Uterus (tissue), 4 donors: ENCODE results near the gene STARD10. TPM values are rescaled to one million over a fixed set of nuclear protein-coding genes. Genes with fewer than 3 reads are reported as not detected.
A peak's percentile ranks its signal among the peaks of the same experiment; 100 is the strongest.

Source experiments
- DNase-seq, 2 donors: peaks; one replicate each; pipeline ENCODE4 v3.0.0-alpha.2; 2019 to 2020
- H3K27ac ChIP-seq, 2 donors: fragments of 200-600 bp; sonication (generic); 1 replicate in 1 of 2; 2 replicates in 1 of 2; pipeline ENCODE4 v1.5.1; 2016 to 2018
- H3K27me3 ChIP-seq, 2 donors: fragments of 200-600 bp; sonication (generic); one replicate each; pipeline ENCODE4 v1.5.1; 2018 to 2019; ENCODE audit warnings: control low read depth in 1 of 2
- H3K36me3 ChIP-seq, 2 donors: fragments of 200-600 bp; sonication (generic); one replicate each; pipeline ENCODE4 v1.5.1; 2019; ENCODE audit warnings: control low read depth in 1 of 2
- H3K4me1 ChIP-seq, 2 donors: fragments of 200-600 bp; sonication (generic); one replicate each; pipeline ENCODE4 v1.5.1; 2018 to 2019; ENCODE audit warnings: control low read depth in 1 of 2
- H3K4me3 ChIP-seq, 2 donors: fragments of 200-600 bp; sonication (generic); 1 replicate in 1 of 2; 2 replicates in 1 of 2; pipeline ENCODE4 v1.5.1; 2018 to 2019; ENCODE audit warnings: mild to moderate bottlenecking in 1 of 2
- H3K9me3 ChIP-seq, 2 donors: fragments of 200-600 bp; sonication (generic); one replicate each; pipeline ENCODE4 v1.5.1; 2019; ENCODE audit warnings: control low read depth in 1 of 2
- CTCF ChIP-seq, 4 experiments: fragments of 200-600 bp in 2 of 4; fragments of 450-650 bp in 2 of 4; sonication (generic) in 2 of 4; IDR thresholded peaks; one replicate each; pipeline ENCODE4 v1.5.1; 2016 to 2019; ENCODE audit warnings: antibody characterized with exemption in 4 of 4, mild to moderate bottlenecking in 2 of 4, moderate library complexity in 1 of 4
- POLR2A ChIP-seq, 2 donors: fragments of 450-650 bp; IDR thresholded peaks; one replicate each; pipeline ENCODE4 v1.6.1; 2016; ENCODE audit warnings: antibody characterized with exemption in 2 of 2, mild to moderate bottlenecking in 1 of 2, moderate library complexity in 1 of 2
- intact Hi-C: fragments of 100-400 bp; cut with DNase I; formaldehyde crosslinking; loops from one replicate; pipeline ENCODE4 v1.15.1; 2023; ENCODE audit warnings: low total_unique reads
- total RNA-seq, 4 donors: library from RNA; depleted of rRNA in 3 of 4; stranded (reverse); fragments of >200 nt in 3 of 4; gene quantifications; one replicate each; pipeline versions ENCODE4 v1.1.0 to v1.2.4, GENCODE V29; 2014 to 2023
- donor health status: DM: yes; HTN: yes; CAD: no.

Gene STARD10
- total RNA-seq, 4 donors from 2014 or later = 19.1 to 85.3 (median 53.0) TPM

DNA sequence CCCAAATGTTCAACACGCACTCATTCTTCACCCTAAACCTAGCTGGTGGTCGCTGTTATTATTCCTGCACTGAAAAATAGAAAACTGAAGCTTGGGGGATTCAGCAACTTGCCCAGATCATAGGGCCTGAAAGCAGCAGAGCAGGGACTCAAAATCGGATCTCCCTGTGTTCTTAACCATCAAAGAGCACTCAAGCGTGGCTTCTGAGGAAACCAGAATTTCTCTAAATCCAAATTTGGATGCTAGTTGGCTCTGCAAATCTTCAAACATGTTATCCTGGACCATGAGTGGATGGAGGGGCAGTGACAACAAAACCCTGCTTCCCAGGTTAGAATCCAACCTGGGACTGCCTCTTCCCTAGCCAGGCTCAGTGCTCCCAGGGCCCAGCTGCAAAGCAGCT is 30.0 kb downstream of the STARD10 start:
- intact Hi-C loops = no loop called here
- H3K27ac ChIP-seq = no peak overlapping the region
- H3K4me1 ChIP-seq = peaks cover 0 to 8% of the 10 kb centered on the region in 2 donors
- no peak for DNase-seq
- H3K4me3 ChIP-seq = no peak overlapping the region
- no peaks in the 10 kb centered on the region for H3K9me3 ChIP-seq
- TF ChIP-seq CTCF (IDR thresholded peaks at IDR 0.05) (no peak), POLR2A (IDR thresholded peaks at IDR 0.05) (no peak)
- H3K36me3 ChIP-seq = no peaks in the 10 kb centered on the region
- no peaks in the 10 kb centered on the region for H3K27me3 ChIP-seq

DNA sequence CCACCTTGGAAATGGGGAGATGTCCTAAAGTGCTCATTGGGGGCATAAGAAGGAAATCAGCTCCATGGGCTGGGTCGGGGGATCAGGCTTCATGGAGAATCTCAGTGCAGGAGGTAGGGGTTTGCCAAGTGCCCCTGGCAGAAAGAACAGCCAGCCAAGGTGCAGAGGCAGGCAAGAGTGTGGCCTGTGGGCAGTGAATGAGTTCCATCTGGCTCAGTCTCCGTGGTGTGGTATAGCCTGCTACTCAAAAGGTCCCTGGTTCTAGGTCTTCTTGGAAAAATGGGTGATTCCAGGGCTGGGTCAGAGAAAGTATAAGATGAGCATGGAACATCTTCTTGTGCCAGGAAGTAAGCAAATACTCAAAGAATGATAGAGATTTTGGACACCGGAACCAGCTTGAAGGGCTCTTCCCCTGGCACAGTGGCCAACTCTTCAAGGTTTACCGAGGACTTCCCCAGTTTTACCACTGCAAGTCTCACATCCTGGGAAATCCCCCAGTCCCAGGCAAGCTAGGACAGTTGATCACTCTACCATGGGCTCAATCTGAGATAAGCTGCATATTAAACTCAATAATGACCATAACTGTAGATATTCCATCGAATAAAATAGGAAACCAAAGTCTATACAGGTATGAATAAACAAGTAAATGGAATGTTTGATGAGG is 31.1 kb downstream of the STARD10 start:
- Histone ChIP-seq H3K36me3 (no peaks in the 10 kb centered on the region), H3K9me3 (no peaks in the 10 kb centered on the region), H3K4me1 (peaks cover 0 to 10% of the 10 kb centered on the region in 2 donors), H3K27me3 (no peaks in the 10 kb centered on the region), H3K4me3 (no peak overlapping the region), H3K27ac (no peak overlapping the region)
- intact Hi-C loops = no loop called here
- TF ChIP-seq CTCF (IDR thresholded peaks at IDR 0.05) (no peak), POLR2A (IDR thresholded peaks at IDR 0.05) (no peak)
- no peak for DNase-seq

DNA sequence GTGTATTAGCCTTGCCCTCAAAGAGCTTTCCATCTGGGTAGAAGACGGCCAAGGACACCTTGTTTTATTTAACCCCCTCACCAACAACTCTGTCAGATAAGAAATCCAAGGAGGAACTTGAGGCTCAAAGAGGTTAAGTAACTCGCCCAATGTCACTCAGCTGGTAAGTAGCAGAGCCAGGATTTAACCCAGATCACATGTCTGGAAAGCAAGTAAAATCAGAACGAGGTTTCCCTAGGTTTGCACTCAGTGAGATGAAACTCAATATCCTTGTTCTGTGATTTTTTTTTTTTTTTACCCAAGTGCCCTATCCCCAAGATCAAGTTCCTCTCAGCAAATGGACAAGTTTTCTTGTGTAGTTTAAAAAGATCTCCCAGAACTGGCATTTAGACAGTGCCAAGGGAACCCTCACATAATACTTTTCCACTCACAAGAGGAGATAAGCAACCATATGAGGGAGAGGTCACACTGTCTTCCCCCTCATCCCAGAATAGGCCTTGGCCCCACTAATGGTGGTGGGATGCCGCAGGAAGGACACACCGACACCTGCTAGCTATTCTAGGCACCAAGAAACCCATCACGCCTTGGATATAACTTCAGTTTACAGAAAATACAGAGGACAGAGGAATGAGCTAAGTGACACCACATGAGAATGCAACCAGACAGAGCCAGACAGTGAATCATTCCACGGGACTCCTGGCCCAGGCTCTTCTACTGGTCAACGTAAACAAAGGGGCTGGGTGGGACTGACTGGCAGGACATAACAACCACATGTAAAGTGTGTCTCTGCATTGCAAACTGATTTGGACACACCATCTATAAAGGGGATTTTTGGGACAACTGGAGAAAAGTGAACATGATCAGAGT is 33.1 kb downstream of the STARD10 start:
- H3K27me3 ChIP-seq = no peaks in the 10 kb centered on the region
- DNase-seq = no peak
- intact Hi-C loops = no loop called here
- H3K4me3 ChIP-seq = no peak overlapping the region
- H3K4me1 ChIP-seq = peaks cover 0 to 10% of the 10 kb centered on the region in 2 donors
- no peaks in the 10 kb centered on the region for H3K36me3 ChIP-seq
- H3K9me3 ChIP-seq = no peaks in the 10 kb centered on the region
- no peak overlapping the region for H3K27ac ChIP-seq
- TF ChIP-seq POLR2A (IDR thresholded peaks at IDR 0.05) = no peak
- no peak for TF ChIP-seq CTCF (IDR thresholded peaks at IDR 0.05)

DNA sequence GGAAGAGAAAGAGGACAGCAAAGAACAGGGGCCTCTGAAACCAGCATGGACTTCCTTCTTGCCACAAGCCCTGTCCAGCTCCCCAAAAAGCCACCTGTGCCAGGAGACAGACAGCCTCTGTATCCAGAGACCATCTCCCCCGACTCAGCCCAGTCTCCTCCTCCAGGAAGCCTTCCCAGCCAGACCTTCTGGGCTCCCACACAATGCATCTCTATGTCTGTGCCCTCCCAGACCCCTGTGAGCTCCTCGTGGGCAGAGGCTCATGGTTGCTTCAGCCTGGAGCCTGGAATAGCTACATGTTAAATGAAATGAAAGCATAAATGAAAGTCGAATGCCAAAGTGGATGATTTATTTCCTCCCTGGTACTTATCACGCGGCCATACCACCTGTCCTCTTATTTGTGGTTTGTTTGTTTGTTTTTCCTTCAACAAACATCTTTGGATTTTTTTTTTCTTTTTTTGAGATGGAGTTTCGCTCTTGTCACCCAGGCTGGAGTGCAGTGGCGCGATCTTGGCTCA is 34.3 kb downstream of the STARD10 start:
- H3K9me3 ChIP-seq = no peaks in the 10 kb centered on the region
- TF ChIP-seq POLR2A (IDR thresholded peaks at IDR 0.05) = no peak
- TF ChIP-seq CTCF (IDR thresholded peaks at IDR 0.05) = no peak
- peaks cover 0 to 10% of the 10 kb centered on the region in 2 donors for H3K4me1 ChIP-seq
- no peak for DNase-seq
- H3K27ac ChIP-seq = peak overlapping the region in 1 of 2 donors; percentile 38
- no peak overlapping the region for H3K4me3 ChIP-seq
- no peaks in the 10 kb centered on the region for H3K36me3 ChIP-seq
- intact Hi-C loops = no loop called here
- H3K27me3 ChIP-seq = no peaks in the 10 kb centered on the region
